GM19240 (cell line): ENCODE measurements around the gene VPS51.

Experiments used
- DNase-seq: peaks from one replicate; pipeline ENCODE4 v3.0.0; 2011; ENCODE audit warnings: low spot score; ENCODE audit not compliant: insufficient read length

The VPS51 gene

GRCh38 chr11:65095974-65096806, at the start of gene VPS51:
VPS51 (plus strand) TSS chr11:65096214; CDS start chr11:65096251, 37 bp downstream.
- DNase-seq: peak; percentile 93

GRCh38 chr11:65047581-65048422, 48.2 kb upstream of the VPS51 start:
- no peak for DNase-seq

DNA sequence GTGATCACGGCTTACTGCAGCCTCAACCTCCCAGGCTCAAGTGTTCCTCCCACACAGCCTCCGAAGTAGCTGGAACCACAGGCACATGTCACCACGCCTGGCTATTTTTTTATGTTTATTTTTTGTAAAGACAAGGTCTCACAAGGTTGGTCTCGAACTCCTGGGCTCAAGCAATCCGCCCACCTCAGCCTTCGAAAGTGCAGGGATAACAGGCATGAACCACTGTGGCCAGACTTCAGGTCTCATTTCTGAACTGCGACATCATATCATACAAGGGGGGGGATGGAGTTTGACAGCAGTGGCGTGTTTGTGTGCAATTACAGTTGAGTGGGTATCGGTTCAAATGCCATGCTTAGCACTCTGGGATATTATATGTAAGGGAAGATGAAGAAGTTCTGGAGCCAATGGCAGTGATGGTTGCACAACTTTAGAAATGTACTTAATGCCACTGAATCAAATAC, 44.6 kb upstream of the VPS51 start:
- no peak for DNase-seq

- no peak for DNase-seq
Measured at GRCh38 chr11:65053827-65054508, 42.0 kb upstream of the VPS51 start.

- no peak for DNase-seq
Measured at GRCh38 chr11:65055538-65055937, 40.5 kb upstream of the VPS51 start.

GRCh38 chr11:65056999-65057398, 39.0 kb upstream of the VPS51 start:
- no peak for DNase-seq

DNA sequence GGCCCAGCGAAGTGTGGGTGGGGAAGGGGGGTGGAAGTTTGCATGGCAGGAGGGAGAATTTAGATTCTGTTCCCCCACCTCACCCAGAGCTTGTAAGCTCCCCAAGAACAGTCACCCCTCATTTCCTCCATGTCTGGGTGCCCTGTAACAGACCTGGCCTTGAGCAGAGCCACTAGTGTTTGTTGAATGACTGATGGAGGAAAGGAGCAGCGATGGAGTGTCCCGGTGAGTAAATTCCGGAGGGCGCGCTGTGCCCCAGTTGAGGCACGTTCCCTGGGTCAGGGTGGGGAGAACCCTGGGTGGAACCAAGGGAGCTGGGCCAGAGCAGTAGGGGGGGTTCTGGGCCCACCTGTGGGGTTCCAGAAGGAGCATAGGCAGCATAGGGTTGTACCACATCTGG, 38.5 kb upstream of the VPS51 start:
- DNase-seq: no peak

GRCh38 chr11:65058012-65058411, 38.0 kb upstream of the VPS51 start:
- no peak for DNase-seq

- no peak for DNase-seq
Measured at GRCh38 chr11:65058419-65059054, 37.5 kb upstream of the VPS51 start, which contains the start of gene NAALADL1. NAALADL1 (minus strand) TSS chr11:65058553; CDS start chr11:65058521, 32 bp downstream.

GRCh38 chr11:65059523-65059922, 36.5 kb upstream of the VPS51 start:
- DNase-seq: no peak

- no peak for DNase-seq
Measured at GRCh38 chr11:65059959-65060824, 35.8 kb upstream of the VPS51 start.

DNA sequence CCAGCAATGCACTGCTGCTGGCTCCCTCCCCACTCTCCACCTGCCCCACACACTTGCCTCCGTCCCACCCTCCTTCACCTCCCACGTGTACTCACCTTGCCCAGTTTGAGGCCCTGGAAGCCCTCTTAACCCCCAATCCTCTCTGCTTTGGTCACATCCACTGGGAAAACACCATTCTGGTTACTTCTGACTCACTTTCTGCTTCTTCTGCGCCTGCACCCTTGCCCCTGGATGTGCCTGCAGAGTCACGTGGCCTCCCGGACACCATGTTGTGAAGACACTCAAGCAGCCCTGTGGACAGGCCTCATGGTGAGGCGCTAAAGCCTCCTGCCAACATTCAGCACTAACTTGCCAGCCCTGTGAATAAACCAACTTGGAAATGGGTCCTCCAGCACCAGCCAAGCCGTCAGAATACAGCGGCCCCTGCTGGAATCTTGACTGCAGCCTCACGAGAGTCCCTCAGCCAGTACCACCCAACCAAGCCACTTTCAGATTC, 35.1 kb upstream of the VPS51 start:
- no peak for DNase-seq

DNA sequence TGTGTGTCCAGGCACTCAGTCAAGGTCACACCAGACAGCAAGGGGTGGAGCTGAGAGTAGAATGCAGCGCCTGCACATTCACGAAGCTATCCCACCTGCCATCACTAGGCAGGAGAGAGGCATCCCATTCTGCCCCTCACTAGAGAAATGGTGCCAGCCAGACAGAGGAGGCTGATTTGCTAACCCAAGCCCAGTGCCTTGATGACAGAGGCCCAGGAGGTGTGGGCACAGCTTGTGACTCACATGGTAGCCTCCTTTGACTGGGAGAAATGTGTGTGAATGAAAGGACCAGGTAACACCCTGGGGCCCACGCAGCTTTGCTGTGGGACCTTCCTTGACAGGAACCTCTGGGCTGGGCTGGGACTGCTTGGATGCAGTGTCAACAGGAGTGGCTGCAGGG, 32.5 kb upstream of the VPS51 start:
- DNase-seq: no peak

- no peak for DNase-seq
Measured at GRCh38 chr11:65064847-65065240, 31.2 kb upstream of the VPS51 start.

DNA sequence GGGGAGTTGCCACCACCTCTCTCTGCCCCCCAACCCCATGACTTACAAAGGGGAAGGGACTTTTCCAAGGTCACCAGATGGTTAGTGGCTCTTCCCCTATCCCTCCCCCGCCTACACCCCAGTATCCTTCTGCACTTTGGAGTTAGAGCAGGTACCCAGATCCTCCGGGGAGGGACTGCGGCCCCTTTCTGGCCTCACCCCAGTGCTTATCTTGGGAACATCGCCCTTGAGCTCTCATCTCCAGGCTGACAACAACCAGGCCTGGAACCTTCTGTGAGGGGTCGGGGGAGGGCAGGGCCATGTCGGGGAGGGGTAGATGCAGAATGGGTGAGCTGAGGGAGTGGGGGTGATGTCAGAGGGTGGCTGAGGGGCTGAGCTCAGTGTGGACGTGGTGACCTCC, 30.2 kb upstream of the VPS51 start:
- DNase-seq: no peak

DNA sequence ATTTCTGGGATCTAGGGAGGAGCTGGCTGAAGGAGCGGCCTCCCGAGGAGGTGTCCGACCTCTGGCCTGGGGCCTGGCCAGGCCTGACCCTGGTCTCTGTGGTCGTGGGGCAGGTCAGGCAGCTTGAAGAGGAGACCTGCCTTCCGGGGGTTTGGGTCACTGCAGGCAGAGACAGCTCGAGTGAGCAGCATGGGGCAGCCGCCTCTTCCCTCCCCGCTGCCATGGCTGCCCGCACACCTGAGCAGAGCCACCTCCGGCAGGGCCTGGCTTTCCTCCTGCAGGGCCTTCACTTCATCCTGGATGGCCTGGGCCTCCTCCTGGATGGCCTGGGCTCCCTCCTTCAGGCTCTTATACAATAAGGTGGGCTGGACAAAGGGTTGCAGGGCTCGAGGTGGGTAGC, 29.7 kb upstream of the VPS51 start:
- DNase-seq: no peak

DNA sequence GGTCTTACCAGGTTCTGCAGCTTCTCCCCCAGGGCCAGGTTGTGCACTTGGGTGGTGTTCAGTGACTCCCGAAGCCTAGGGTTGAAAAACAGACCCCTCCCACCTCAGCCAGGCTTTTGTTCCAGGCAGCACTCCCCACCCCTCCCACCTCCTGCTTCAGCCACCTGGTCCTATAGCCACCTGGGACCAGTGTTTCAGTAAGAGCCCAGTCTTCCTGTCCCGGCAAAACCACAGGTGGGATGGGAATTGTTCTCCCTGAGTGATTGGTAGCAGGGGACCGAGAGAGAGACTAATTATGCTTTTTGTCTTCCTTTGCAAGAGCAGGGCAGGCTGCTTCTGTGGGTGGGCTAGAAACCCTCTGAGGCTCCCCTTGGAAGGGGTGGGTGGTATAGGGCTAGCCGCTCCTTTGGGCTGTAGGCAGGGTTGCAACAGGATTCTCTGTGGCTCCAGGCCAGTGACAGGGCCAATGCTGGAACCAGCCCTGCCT, 29.2 kb upstream of the VPS51 start:
- no peak for DNase-seq

GRCh38 chr11:65067446-65067845, 28.6 kb upstream of the VPS51 start:
- no peak for DNase-seq

DNA sequence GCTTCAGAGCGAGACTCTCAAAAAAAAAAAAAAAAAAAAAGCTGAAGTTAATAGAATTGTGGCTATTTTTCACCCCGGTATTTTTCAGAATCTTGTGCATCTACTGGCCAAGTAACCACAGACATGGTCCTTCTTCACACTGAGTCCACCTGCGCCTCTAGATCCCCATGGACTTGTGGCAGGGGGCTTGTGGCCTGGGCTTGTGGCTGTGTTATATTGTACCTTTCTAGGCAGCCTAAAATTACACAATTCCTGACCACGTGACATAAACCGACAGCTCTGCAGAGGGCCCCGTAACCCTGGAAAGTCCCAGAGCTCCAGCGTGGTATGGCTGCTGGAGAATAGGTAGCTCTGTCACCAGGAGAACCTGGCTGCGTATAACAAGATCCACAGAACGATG, 26.8 kb upstream of the VPS51 start:
- no peak for DNase-seq
